H1 (cell line): ENCODE results near the gene ZNF750. TPM values are rescaled to one million over a fixed set of nuclear protein-coding genes. Genes with fewer than 3 reads are reported as not detected.
A peak's percentile ranks its signal among the peaks of the same experiment; 100 is the strongest.

Experiments
- CTCF ChIA-PET: fragments of 300-600 bp; sonication (Branson Sonifier 250); formaldehyde crosslinking; loops from one replicate; lab custom pipeline; 2021; ENCODE audit not compliant: partially characterized antibody; lab: Charles Lee
- POLR2A ChIA-PET: fragments of 300-600 bp; sonication (Branson Sonifier 250); formaldehyde crosslinking; loops from one replicate; lab custom pipeline; 2021; ENCODE audit warnings: inconsistent platforms; ENCODE audit not compliant: partially characterized antibody; lab: Charles Lee
- DNase-seq, 2 experiments: peaks; one replicate each; pipeline versions ENCODE4 v3.0.0 to v3.0.0-alpha.2; 2010 to 2022; ENCODE audit warnings: low spot score in 2 of 2, low read depth in 1 of 2, mixed read lengths in 1 of 2
- FAIRE-seq: peaks from 2 replicates; lab custom pipeline; 2011; peaks lifted over from hg19 to GRCh38; lab: Jason Lieb, UNC
- H2AFZ ChIP-seq: 2 replicates; pipeline ENCODE4 v1.8.1; 2012; ENCODE audit warnings: low read length, inconsistent platforms
- H2AK5ac ChIP-seq: 2 replicates; pipeline ENCODE4 v1.6.1; 2013; ENCODE audit warnings: low read depth, low read length
- H2BK120ac ChIP-seq: replicated peaks from 2 replicates; pipeline ENCODE3; 2013; ENCODE audit warnings: low read depth, low read length, inconsistent platforms
- H2BK12ac ChIP-seq: 2 replicates; pipeline ENCODE4 v1.6.1; 2013; ENCODE audit warnings: low read depth, low read length
- H2BK15ac ChIP-seq: 2 replicates; pipeline ENCODE4 v1.6.1; 2013; ENCODE audit warnings: low read length
- H2BK20ac ChIP-seq: 2 replicates; pipeline ENCODE4 v1.6.1; 2013; ENCODE audit warnings: low read length
- H2BK5ac ChIP-seq: 2 replicates; pipeline ENCODE4 v1.6.1; 2013; ENCODE audit warnings: low read depth, low read length
- H3K14ac ChIP-seq: 2 replicates; pipeline ENCODE4 v1.6.1; 2013; ENCODE audit warnings: inconsistent platforms; ENCODE audit not compliant: insufficient read length
- H3K18ac ChIP-seq: 2 replicates; pipeline ENCODE4 v1.6.1; 2013; ENCODE audit warnings: low read length; ENCODE audit errors: extremely low read depth
- H3K23ac ChIP-seq: 2 replicates; pipeline ENCODE4 v1.6.1; 2013; ENCODE audit warnings: inconsistent platforms; ENCODE audit not compliant: insufficient read length
- H3K23me2 ChIP-seq: 2 replicates; pipeline ENCODE4 v1.6.1; 2013; ENCODE audit warnings: low read depth, low read length
- H3K27ac ChIP-seq: 2 replicates; pipeline ENCODE4 v1.6.1; 2011; ENCODE audit warnings: low read depth, low read length, inconsistent platforms
- H3K27me3 ChIP-seq, 4 experiments: replicated peaks in 1 of 4; 1 replicate in 1 of 4; 2 replicates in 3 of 4; pipeline versions ENCODE4 v1.6.1 to v1.8.1; 2011 to 2013; ENCODE audit warnings: low read length in 3 of 4, mild to moderate bottlenecking in 3 of 4, inconsistent platforms in 2 of 4, mixed read lengths in 2 of 4, moderate library complexity in 1 of 4; ENCODE audit not compliant: control insufficient read depth in 3 of 4, insufficient read depth in 3 of 4; ENCODE audit errors: extremely low read depth in 1 of 4
- H3K36me3 ChIP-seq, 4 experiments: 2 replicates each; pipeline versions ENCODE4 v1.6.1 to v1.8.1; 2011 to 2013; ENCODE audit warnings: mild to moderate bottlenecking in 4 of 4, low read length in 3 of 4, moderate library complexity in 2 of 4, control low read depth in 1 of 4, inconsistent platforms in 1 of 4; ENCODE audit not compliant: insufficient read depth in 4 of 4, control insufficient read depth in 2 of 4
- H3K4ac ChIP-seq: replicated peaks from 2 replicates; pipeline ENCODE3; 2013; ENCODE audit warnings: low read length, low read depth, mixed read lengths, inconsistent platforms; ENCODE audit not compliant: insufficient read length
- H3K4me1 ChIP-seq, 4 experiments: replicated peaks in 1 of 4; 1 replicate in 1 of 4; 2 replicates in 3 of 4; pipeline versions ENCODE4 v1.6.1 to v1.8.1; 2011 to 2013; ENCODE audit warnings: low read length in 3 of 4, inconsistent platforms in 2 of 4, mixed read lengths in 1 of 4; ENCODE audit not compliant: insufficient read depth in 4 of 4, control insufficient read depth in 3 of 4
- H3K4me2 ChIP-seq, 2 experiments: 2 replicates each; pipeline versions ENCODE4 v1.6.1 to v1.8.1; 2011 to 2013; ENCODE audit warnings: low read depth in 2 of 2, low read length in 2 of 2, control low read depth in 1 of 2, inconsistent platforms in 1 of 2, mild to moderate bottlenecking in 1 of 2; ENCODE audit not compliant: insufficient read depth in 1 of 2
- H3K4me3 ChIP-seq, 4 experiments: fragments of 200-600, 300-600 bp in 1 of 4; sonication (generic), shearing (Covaris generic), sonication (Bioruptor Twin) in 1 of 4; 2 replicates each; pipeline versions ENCODE4 v1.5.1 to v1.8.1; 2011 to 2016; ENCODE audit warnings: low read length in 4 of 4, low read depth in 3 of 4, control low read depth in 2 of 4, inconsistent platforms in 2 of 4, mild to moderate bottlenecking in 2 of 4, mixed read lengths in 1 of 4, moderate library complexity in 1 of 4; ENCODE audit not compliant: insufficient read depth in 2 of 4; ENCODE audit errors: extremely low read depth in 1 of 4
- H3K56ac ChIP-seq: replicated peaks from 2 replicates; pipeline ENCODE3; 2013; ENCODE audit warnings: low read depth, mild to moderate bottlenecking, mixed read lengths, low read length, inconsistent platforms; ENCODE audit not compliant: insufficient read length
- H3K79me1 ChIP-seq: 2 replicates; pipeline ENCODE4 v1.6.1; 2013; ENCODE audit warnings: low read depth, low read length, control low read depth
- H3K79me2 ChIP-seq, 2 experiments: 2 replicates each; pipeline versions ENCODE4 v1.6.1 to v1.8.1; 2012 to 2013; ENCODE audit warnings: low read length in 2 of 2, mild to moderate bottlenecking in 2 of 2, inconsistent platforms in 1 of 2; ENCODE audit not compliant: insufficient read depth in 2 of 2, control insufficient read depth in 1 of 2
- H3K9ac ChIP-seq, 4 experiments: replicated peaks in 1 of 4; 1 replicate in 1 of 4; 2 replicates in 3 of 4; pipeline versions ENCODE4 v1.6.1 to v1.8.1; 2011 to 2013; ENCODE audit warnings: low read depth in 3 of 4, low read length in 3 of 4, control low read depth in 2 of 4, mild to moderate bottlenecking in 2 of 4, moderate library complexity in 2 of 4, inconsistent platforms in 1 of 4; ENCODE audit errors: extremely low read depth in 1 of 4
- H3K9me3 ChIP-seq, 2 experiments: 2 replicates each; pipeline versions ENCODE4 v1.6.1 to v1.8.1; 2012 to 2013; ENCODE audit warnings: mild to moderate bottlenecking in 2 of 2, moderate library complexity in 2 of 2, control low read depth in 1 of 2, inconsistent platforms in 1 of 2, low read depth in 1 of 2, low read length in 1 of 2, mixed read lengths in 1 of 2; ENCODE audit not compliant: insufficient read depth in 2 of 2
- H4K20me1 ChIP-seq, 2 experiments: replicated peaks in 1 of 2; 2 replicates each; pipeline versions ENCODE3 to v1.8.1; 2011 to 2013; ENCODE audit warnings: inconsistent platforms in 2 of 2, low read length in 2 of 2, mild to moderate bottlenecking in 1 of 2; ENCODE audit not compliant: insufficient read depth in 2 of 2, control insufficient read depth in 1 of 2
- H4K5ac ChIP-seq: 2 replicates; pipeline ENCODE4 v1.6.1; 2013; ENCODE audit warnings: low read length, low read depth, mixed read lengths, inconsistent platforms; ENCODE audit not compliant: insufficient read length
- H4K8ac ChIP-seq: 2 replicates; pipeline ENCODE4 v1.8.0; 2013; ENCODE audit warnings: mild to moderate bottlenecking, moderate library complexity, low read length, inconsistent platforms; ENCODE audit not compliant: insufficient read depth; ENCODE audit errors: extremely low read depth
- H4K91ac ChIP-seq: replicated peaks from 2 replicates; pipeline ENCODE3; 2013; ENCODE audit warnings: low read length, mixed read lengths, inconsistent platforms; ENCODE audit not compliant: insufficient read length
- ASH2L ChIP-seq: fragments of 200-600, 300-600 bp; sonication (generic); IDR thresholded peaks from one replicate; pipeline ENCODE4 v1.7.1; 2017; ENCODE audit warnings: low read length
- CEBPB ChIP-seq: IDR thresholded peaks from 2 replicates; pipeline ENCODE4 v1.6.1; 2012; ENCODE audit warnings: low read depth, low read length
- GABPA ChIP-seq: IDR thresholded peaks from 2 replicates; pipeline ENCODE4 v1.6.1; 2011; ENCODE audit warnings: mild to moderate bottlenecking, low read length, moderate library complexity, borderline replicate concordance; ENCODE audit not compliant: insufficient read depth
- SP2 ChIP-seq: IDR thresholded peaks from 2 replicates; pipeline ENCODE4 v1.6.1; 2012; ENCODE audit warnings: mild to moderate bottlenecking, low read length, inconsistent platforms
- WGBS, 2 experiments: shearing (Covaris generic) in 1 of 2; methylation state at CpG; one replicate each; pipeline versions ENCODE4 v1.1.6 to v1.1.7; 2013 to 2015; ENCODE audit warnings: low lambda C conversion rate in 2 of 2, mixed read lengths in 2 of 2, inconsistent platforms in 1 of 2, low coverage in 1 of 2, missing lambda C conversion rate in 1 of 2; ENCODE audit not compliant: insufficient replicate concordance in 2 of 2, insufficient coverage in 1 of 2, insufficient read length in 1 of 2; ENCODE audit errors: extremely low coverage in 1 of 2, missing lambda C conversion rate in 1 of 2; 5-methylcytosine and 5-hydroxymethylcytosine counted together
- polyA plus RNA-seq, 7 experiments: library from polyadenylated mRNA; depleted of rRNA in 3 of 7; stranded (reverse) in 5 of 7; unstranded in 2 of 7; fragments of >200 nt in 5 of 7; fragments of 200-250 nt in 2 of 7; gene quantifications; 1 replicate in 5 of 7; 2 replicates in 1 of 7; 4 replicates in 1 of 7; pipeline versions ENCODE4 v1.2.1 to v1.2.3, GENCODE V29; 2011 to 2013; ENCODE audit warnings: missing spikeins in 2 of 7, mixed read lengths in 2 of 7
- total RNA-seq: library from RNA; stranded (reverse); fragmentation: NEBNext Ultra II Directional; extraction: Animal tissue kit (Norgen Biotek cat#: 25700); gene quantifications from 2 replicates; pipeline ENCODE4 v1.2.1, GENCODE V29; 2021
- TF ChIP-seq, protein P1 (sequence below): IDR thresholded peaks from 2 replicates; pipeline ENCODE4 v1.6.1; 2012; ENCODE audit warnings: low read length, inconsistent platforms

Gene ZNF750
- total and polyA plus RNA-seq, 2 of the 8 experiments (the other 6 are each of a cell fraction or from before 2014, with no cell fraction given) = not detected

DNA sequence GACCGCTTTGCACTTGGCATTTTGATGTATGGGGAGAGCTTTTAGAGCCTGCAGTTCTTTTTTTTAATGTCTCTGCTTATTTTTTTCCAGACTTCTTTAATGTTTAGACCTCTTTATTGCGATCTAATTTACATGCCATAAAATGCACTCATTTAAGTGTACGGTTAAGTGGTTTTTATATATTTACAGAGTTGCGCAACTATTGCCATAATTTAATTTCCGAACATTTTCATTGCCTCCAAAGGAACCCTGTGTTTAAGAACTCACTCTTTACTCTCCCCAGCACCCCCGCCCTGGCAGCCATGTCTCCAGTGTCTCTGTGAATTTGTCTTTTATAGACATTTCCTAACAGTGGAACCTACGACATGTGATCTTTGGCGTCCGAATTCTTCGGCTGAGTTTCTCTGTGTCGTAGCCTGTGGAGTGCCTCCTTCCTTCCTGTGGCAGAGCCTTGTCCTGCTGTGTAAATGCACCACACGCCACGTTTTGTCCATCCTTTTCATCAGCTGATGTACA, 24.0 kb downstream of the ZNF750 start:
- no peak overlapping the region for H3K23ac ChIP-seq
- 86% methylated on average over 13 of the region's 13 CpGs; no CpG with 5 or more reads in 1 of the 2 experiments for WGBS, 2 experiments
- FAIRE-seq (no peak), DNase-seq (no peak)
- H2AK5ac ChIP-seq = no peak overlapping the region
- peak; percentile 87 for TF ChIP-seq CEBPB
- TF ChIP-seq GABPA = no peak
- no peak for TF ChIP-seq SP2
- TF ChIP-seq ASH2L = no peak
- TF ChIP-seq, protein P1, sequence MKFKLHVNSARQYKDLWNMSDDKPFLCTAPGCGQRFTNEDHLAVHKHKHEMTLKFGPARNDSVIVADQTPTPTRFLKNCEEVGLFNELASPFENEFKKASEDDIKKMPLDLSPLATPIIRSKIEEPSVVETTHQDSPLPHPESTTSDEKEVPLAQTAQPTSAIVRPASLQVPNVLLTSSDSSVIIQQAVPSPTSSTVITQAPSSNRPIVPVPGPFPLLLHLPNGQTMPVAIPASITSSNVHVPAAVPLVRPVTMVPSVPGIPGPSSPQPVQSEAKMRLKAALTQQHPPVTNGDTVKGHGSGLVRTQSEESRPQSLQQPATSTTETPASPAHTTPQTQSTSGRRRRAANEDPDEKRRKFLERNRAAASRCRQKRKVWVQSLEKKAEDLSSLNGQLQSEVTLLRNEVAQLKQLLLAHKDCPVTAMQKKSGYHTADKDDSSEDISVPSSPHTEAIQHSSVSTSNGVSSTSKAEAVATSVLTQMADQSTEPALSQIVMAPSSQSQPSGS = no peak
- H3K9ac ChIP-seq = no peak overlapping the region
- H2BK12ac ChIP-seq = no peak overlapping the region
- no peaks in the 10 kb centered on the region for H3K4me1 ChIP-seq
- no peak overlapping the region for H4K91ac ChIP-seq
- POLR2A ChIA-PET = no interaction called here
- H2BK20ac ChIP-seq = no peak overlapping the region
- H3K36me3 ChIP-seq = peaks cover 8 to 69% (median 29%) of the 10 kb centered on the region in 4 experiments; a peak in 7 of 8 replicates
- no peak overlapping the region for H3K14ac ChIP-seq
- no peak overlapping the region for H2BK5ac ChIP-seq
- H3K27ac ChIP-seq = no peak overlapping the region
- H3K79me2 ChIP-seq = no peaks in the 10 kb centered on the region; a peak in 1 of 4 replicates
- no peak overlapping the region for H4K8ac ChIP-seq
- no peak overlapping the region for H3K18ac ChIP-seq
- H3K9me3 ChIP-seq = peaks cover 29% of the 10 kb centered on the region in 2 experiments
- no peak overlapping the region for H2BK120ac ChIP-seq
- H4K5ac ChIP-seq = no peak overlapping the region
- H4K20me1 ChIP-seq = no peaks in the 10 kb centered on the region
- H3K23me2 ChIP-seq = no peaks in the 10 kb centered on the region
- CTCF ChIA-PET = interaction anchor here (1.2 to 1.5 kb wide), 3 partner anchors 21 to 98 kb away, joined by 3 to 7 read pairs (median 4); no protein-coding TSS in a partner anchor
- H3K27me3 ChIP-seq = no peaks in the 10 kb centered on the region
- no peak overlapping the region for H3K4me3 ChIP-seq
- H3K4me2 ChIP-seq = no peak overlapping the region
- H2AFZ ChIP-seq = no peak overlapping the region
- no peak overlapping the region for H3K56ac ChIP-seq
- no peak overlapping the region for H2BK15ac ChIP-seq
- H3K79me1 ChIP-seq = no peaks in the 10 kb centered on the region
- H3K4ac ChIP-seq = no peak overlapping the region
